NCI-H1417 treated with DMSO at 0.1 percent for 48 hours (cell line): ENCODE measurements around the gene ARTN.
A peak's percentile ranks its signal among the peaks of the same experiment; 100 is the strongest.

Source experiments
- DNase-seq: peaks from one replicate; lab custom pipeline; 2025; lab: John Stamatoyannopoulos, UW

The ARTN gene

GRCh38 chr1:43971336-43971980, 37.9 kb downstream of the ARTN start:
- no peak for DNase-seq

- no peak for DNase-seq
Observed at GRCh38 chr1:43973981-43974442, 40.4 kb downstream of the ARTN start.

GRCh38 chr1:43974443-43975248, 41.0 kb downstream of the ARTN start, which contains the start of gene ATP6V0B:
Gene ATP6V0B (plus strand): TSS chr1:43974960. CDS start chr1:43975041, 81 bp downstream.
- DNase-seq, result peak; percentile 28

- DNase-seq, result no peak
Observed at GRCh38 chr1:43975249-43975961, 41.8 kb downstream of the ARTN start.

- DNase-seq, result no peak
Observed at GRCh38 chr1:43976045-43976444, 42.4 kb downstream of the ARTN start.

- no peak for DNase-seq
Observed at GRCh38 chr1:43976890-43977289, 43.3 kb downstream of the ARTN start.

- DNase-seq, result no peak
Observed at GRCh38 chr1:43977376-43978263, 44.0 kb downstream of the ARTN start.

- no peak for DNase-seq
Observed at GRCh38 chr1:43978264-43978550, 44.6 kb downstream of the ARTN start.

- no peak for DNase-seq
Observed at GRCh38 chr1:43978551-43979260, 45.1 kb downstream of the ARTN start, which contains the start of gene B4GALT2. Gene B4GALT2 (plus strand): TSS chr1:43979210. CDS start chr1:43981161, 1,951 bp downstream.

GRCh38 chr1:43979261-43979527, 45.6 kb downstream of the ARTN start:
- no peak for DNase-seq

GRCh38 chr1:43979528-43980254, 46.1 kb downstream of the ARTN start:
- no peak for DNase-seq

GRCh38 chr1:43980255-43981134, 46.9 kb downstream of the ARTN start:
- no peak for DNase-seq

- no peak for DNase-seq
Observed at GRCh38 chr1:43981135-43981491, 47.5 kb downstream of the ARTN start.

GRCh38 chr1:43981636-43982035, 48.0 kb downstream of the ARTN start:
- DNase-seq, result no peak

- no peak for DNase-seq
Observed at GRCh38 chr1:43982241-43982640, 48.6 kb downstream of the ARTN start.

GRCh38 chr1:43982808-43983207, 49.2 kb downstream of the ARTN start:
- no peak for DNase-seq

- DNase-seq, result no peak
Observed at GRCh38 chr1:43983253-43983899, 49.8 kb downstream of the ARTN start.

- DNase-seq, result no peak
Observed at GRCh38 chr1:43984855-43985254, 51.3 kb downstream of the ARTN start.

- no peak for DNase-seq
Observed at GRCh38 chr1:43985984-43986595, 52.5 kb downstream of the ARTN start.
